Gastroesophageal sphincter (tissue), 3 donors: ENCODE data around the gene PRND.

ENCODE experiments used
- POLR2AphosphoS5 ChIP-seq: sonication (generic); formaldehyde crosslinking; IDR thresholded peaks from one replicate; pipeline ENCODE4 v1.6.1; 2017; ENCODE audit warnings: antibody characterized with exemption
- TF ChIP-seq, protein P1 (sequence below), 4 experiments: fragments of 200-600 bp in 2 of 4; fragments of 450-650 bp in 2 of 4; sonication (generic) in 1 of 4; IDR thresholded peaks; one replicate each; pipeline ENCODE4 v1.5.1; 2017 to 2019; ENCODE audit warnings: antibody characterized with exemption in 4 of 4, mild to moderate bottlenecking in 2 of 4, moderate library complexity in 2 of 4

DNA sequence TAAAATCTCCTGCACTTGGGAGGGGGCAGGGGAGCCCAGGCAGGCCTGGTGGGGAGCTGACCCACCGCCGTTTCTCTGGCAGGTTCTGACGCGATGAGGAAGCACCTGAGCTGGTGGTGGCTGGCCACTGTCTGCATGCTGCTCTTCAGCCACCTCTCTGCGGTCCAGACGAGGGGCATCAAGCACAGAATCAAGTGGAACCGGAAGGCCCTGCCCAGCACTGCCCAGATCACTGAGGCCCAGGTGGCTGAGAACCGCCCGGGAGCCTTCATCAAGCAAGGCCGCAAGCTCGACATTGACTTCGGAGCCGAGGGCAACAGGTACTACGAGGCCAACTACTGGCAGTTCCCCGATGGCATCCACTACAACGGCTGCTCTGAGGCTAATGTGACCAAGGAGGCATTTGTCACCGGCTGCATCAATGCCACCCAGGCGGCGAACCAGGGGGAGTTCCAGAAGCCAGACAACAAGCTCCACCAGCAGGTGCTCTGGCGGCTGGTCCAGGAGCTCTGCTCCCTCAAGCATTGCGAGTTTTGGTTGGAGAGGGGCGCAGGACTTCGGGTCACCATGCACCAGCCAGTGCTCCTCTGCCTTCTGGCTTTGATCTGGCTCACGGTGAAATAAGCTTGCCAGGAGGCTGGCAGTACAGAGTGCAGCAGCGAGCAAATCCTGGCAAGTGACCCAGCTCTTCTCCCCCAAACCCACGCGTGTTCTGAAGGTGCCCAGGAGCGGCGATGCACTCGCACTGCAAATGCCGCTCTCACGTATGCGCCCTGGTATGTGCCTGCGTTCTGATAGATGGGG, 3.0 kb downstream of the PRND start:
- TF ChIP-seq, protein P1, sequence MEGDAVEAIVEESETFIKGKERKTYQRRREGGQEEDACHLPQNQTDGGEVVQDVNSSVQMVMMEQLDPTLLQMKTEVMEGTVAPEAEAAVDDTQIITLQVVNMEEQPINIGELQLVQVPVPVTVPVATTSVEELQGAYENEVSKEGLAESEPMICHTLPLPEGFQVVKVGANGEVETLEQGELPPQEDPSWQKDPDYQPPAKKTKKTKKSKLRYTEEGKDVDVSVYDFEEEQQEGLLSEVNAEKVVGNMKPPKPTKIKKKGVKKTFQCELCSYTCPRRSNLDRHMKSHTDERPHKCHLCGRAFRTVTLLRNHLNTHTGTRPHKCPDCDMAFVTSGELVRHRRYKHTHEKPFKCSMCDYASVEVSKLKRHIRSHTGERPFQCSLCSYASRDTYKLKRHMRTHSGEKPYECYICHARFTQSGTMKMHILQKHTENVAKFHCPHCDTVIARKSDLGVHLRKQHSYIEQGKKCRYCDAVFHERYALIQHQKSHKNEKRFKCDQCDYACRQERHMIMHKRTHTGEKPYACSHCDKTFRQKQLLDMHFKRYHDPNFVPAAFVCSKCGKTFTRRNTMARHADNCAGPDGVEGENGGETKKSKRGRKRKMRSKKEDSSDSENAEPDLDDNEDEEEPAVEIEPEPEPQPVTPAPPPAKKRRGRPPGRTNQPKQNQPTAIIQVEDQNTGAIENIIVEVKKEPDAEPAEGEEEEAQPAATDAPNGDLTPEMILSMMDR (IDR thresholded peaks at IDR 0.05): no peak
- TF ChIP-seq POLR2AphosphoS5: no peak
